ENCODE measurements around the gene WDR45.

Gene WDR45

GRCh38 chrX:49042581-49043219, 37.0 kb downstream of the WDR45 start:
- no peak for FAIRE-seq

GRCh38 chrX:49041744-49042580, 37.7 kb downstream of the WDR45 start:
- no peak for FAIRE-seq

GRCh38 chrX:49040376-49040955, 39.2 kb downstream of the WDR45 start:
- FAIRE-seq = no peak

GRCh38 chrX:49039598-49040375, 39.9 kb downstream of the WDR45 start:
- no peak for FAIRE-seq

- FAIRE-seq = no peak
Observed at GRCh38 chrX:49037883-49038475, 41.7 kb downstream of the WDR45 start.

- FAIRE-seq = no peak
Observed at GRCh38 chrX:49030283-49030682, 49.4 kb downstream of the WDR45 start.

- FAIRE-seq = no peak
Observed at GRCh38 chrX:49029876-49030275, 49.8 kb downstream of the WDR45 start.
